Measurements from ENCODE around the gene RIPPLY3. TPM values are rescaled to one million over a fixed set of nuclear protein-coding genes. Genes with fewer than 3 reads are reported as not detected.
A peak's percentile ranks its signal among the peaks of the same experiment; 100 is the strongest.
"Not testable (repeated sequence)": the region's sequence is repeated elsewhere in the genome, so short reads cannot be mapped to it uniquely, and the experiment has no call there.

RIPPLY3 gene
- polyA plus RNA-seq, 5 donors, result 1.4 to 2.9 (median 1.9) TPM

DNA sequence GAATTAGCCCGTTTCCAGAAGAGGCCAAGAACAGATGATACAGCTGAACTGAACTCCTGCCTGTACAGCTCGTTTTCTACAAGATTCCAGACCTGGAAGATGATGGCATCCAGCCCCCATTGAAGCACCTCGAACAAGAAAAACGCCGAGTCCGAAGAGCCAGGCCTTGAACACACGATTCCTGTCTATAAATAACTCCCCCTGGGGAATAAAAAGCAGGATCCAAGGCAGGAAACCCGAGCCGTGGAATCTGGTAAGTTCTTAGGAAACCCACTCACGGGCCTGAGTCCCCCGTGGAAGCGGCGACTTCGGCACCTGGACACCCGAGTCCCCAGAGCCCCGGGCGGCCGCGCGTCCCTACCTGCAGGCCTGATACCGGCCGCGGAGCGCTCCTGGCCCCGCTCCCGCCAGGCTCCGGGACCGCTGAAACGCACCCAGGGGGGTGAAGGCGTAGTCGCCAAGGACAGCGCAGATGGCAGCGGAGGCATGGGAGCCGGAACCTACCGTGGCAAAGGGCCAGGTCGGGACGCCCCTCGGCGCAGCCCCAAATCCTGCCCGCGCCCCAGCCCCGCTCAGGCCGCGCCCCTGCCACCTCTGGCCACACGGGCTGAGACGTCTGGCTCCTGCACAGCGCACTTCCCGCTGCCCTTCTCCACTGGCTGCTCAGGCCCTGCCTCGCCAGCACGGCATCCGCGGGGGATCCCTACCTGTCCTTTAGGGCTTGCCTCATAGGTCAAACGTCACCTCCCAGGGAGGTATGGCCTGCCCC, 26.0 kb upstream of the RIPPLY3 start:
- DNase-seq, result no peak

DNA sequence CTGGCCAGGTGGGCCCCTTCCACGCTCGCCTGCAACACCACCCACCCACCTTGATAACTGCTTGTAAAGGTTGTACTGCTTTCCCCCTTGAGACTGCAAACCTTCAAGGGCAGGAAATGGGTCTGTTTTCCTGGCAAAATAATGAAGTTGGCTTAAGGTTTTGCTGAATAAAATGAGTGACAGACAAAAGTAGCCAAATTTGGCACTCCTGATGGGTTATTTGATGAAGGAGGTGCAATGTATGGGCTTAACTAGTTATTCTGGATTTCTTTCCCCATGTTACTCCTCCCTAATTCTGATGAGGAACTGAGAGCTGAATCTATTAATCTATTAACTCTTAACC, 25.5 kb upstream of the RIPPLY3 start:
- no peak for DNase-seq

DNA sequence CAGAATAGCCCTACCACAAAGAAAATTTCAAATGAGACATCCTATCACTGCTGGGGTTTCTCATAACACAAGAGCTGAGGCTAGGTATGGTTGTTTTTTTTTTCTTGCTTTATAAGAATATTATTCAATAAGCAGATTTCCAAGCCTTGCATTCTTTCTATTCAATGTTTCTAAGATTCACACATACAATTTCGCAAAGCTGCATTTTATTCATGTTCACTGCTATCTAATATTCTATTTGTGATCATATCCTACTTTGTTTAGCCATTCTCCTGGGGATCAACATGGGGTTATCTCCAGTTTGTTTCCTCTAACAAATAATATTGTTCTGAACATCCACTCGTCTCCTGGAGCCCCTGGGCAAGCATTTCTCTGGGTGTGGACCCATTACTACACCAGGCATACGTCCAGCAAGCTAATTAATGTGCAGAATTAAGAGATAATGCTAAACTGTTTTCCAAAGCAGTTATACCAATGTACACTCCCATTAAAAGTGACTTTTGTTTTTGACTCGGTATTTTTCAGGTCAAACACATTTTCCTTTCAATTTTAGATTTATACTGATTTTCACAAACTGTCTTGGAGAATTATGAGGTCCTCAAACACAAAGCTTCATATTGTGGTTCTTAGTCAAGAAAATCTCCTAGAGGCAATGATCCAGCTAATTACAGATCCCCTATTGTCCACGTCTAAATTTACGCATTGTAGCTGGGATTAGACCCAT, 24.4 kb upstream of the RIPPLY3 start:
- no peak for DNase-seq

DNA sequence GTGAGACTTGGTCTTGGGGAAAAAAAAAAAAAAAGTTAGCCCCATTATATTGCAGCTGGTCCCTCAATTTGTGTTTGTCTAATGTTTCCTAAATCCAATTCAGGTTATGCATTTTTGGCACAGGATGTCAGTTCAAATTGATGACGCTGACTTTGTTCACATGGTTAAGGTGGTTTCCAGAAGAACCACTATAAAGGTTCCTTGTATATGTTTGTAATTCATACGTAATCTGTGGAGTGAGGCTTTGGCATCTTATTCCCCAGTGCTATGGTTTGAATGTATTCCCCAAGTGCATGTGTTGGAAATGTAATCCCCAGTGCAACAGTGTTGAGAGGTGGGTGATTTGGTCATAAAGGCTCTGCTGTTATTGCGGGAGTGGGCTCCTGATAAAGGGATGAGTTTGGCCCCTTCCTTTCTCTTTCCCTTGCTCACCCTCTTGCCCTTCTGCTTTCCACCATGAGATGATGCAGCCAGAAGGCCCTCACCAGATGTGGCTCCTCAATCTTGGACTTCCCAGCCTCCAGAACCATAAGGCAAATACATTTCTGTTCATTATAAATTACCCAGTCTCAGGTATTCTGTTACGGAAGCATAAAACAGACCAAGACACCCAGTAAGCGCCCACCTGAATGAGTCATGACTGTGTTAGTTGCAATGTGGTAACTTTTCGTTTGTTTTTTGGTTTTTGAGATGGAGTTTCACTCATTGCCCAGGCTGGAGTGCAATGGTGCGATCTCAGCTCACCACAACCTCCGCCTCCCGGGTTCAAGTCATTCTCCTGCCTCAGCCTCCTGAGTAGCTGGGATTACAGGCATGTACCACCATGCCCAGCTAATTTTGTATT, 20.5 kb upstream of the RIPPLY3 start:
- no peak for DNase-seq

DNA sequence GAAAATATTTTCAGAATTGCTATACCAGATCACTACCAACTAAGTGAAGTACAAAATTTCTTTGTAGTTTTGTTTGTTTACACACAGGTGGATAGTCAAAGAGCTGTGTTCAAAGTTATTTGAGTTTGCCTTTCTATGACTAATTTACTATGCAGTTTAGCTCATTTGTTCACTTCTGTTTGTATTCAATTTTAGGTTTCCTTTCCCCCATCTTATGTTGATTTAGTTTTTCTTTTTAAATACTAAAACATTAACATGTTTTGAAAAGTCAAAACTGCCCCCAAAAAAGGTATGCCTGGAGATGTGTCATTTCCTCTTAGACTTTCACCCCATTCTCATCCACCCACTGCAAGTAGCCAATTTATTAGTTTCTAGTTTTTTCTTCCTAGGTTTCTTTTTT, 18.7 kb upstream of the RIPPLY3 start:
- no peak for DNase-seq

DNA sequence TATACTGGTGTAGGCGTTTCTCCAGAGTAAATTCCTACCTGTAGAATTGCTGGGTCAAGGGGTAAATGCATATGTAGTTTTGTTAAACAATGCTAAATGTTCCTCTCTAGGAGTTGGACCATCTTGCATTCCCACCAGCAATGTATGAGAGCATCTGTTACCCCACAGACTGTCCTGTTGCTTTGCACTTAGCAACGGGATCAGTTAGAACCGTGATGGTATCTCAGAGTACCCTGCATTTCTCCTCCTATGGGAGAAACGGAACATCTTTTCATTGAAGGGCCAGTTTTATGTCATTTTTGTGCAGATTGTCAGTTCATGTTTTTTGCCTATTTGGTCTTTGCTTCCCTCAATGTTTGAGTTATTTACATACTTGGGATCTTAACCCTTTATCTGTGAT, 18.0 kb upstream of the RIPPLY3 start:
- no peak for DNase-seq

DNA sequence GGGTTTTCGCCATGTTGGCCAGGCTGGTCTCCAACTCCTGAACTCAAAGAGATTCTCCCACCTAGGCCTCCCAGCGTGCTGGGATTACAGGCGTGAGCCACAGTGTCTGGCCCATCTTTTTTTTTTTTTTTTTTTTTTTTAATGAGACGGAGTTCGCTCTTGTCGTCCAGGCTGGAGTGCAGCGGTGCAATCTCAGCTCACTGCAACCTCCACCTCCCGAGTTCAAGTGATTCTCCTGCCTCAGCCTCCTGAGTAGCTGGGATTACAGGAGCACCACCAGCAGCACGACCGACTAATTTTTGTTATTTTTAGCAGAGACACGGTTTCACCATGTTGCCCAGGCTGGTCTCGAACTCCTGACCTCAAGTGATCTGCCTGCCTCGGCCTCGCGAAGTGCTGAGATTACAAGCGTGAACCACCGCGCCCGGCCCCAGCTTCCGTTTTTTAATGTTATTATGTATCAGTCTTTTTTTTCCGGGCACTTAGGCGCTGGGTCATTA, 17.3 kb upstream of the RIPPLY3 start:
- DNase-seq, result not testable (repeated sequence)

DNA sequence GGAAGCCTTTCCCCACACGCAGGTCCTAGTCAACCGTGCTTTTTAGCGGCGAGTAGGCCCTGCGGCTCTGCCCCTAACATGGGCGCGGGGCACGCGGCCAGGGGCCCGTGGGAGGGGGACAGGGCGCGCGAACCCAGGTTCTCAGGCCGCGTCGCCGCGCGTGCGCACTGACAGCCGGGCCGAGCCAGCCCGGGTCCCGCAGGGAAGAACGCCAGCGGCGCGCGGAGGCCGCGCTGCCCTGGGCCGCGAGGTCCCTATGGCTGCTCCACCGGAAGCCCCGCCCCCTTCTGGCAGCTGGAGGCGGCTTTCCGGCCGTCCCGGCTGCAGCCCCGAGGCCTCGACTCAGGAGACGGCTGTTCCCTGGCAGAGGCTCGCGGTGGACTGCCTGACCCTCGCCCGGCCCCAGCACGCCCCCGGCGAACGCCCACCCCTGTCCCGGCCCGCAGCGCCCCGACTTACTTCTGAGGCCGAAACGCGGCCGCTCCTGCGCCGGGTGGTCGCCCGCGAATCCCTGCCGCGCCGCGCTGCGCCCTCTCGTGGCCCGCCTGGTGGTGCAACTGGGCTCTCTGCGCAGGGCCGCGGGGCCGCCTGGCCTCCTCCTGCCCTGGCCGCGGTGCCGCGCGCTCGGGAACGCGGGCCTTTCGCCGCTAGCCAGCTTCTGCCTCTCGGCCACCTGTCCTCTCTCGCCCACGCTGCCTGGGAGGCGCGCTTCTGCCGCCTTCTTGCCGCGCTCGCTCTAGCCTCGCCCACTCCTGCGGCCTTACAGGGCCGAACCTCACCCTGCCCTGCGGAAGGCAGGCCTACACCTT, 16.6 kb upstream of the RIPPLY3 start:
- DNase-seq, result peak; percentile 94 to 95

DNA sequence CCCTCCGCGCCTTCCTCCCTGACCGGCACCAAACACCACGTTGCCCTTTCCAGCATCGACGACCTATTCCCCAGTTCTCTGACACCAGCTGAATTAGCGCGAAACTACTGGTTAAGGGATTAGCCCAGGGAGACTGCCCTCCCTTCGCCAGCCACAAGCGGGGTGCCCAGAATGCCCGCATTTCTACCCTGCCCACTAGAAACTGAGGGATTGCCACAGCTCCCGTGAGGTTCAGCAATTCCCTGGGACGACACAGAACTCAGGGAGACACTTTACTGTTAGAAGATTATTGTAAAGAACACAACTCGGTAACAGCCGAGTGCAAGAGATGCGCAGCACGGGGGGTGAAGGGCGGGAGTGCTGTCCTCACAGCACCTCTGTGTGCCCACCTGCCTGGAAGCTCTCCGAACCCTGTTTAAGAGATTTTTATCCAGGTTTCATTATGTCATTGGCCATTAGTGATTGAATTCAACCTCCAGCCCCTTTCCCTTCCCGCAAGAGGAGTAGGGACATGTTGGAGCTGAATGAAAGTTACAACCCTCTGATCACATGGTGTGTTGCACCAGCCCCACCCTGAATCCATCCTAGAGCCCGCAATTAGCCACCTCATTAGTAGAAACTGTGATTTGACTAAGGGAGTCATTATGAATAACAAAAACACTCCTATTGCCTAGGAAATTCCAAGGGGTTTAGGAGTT, 15.8 kb upstream of the RIPPLY3 start:
- no peak for DNase-seq

DNA sequence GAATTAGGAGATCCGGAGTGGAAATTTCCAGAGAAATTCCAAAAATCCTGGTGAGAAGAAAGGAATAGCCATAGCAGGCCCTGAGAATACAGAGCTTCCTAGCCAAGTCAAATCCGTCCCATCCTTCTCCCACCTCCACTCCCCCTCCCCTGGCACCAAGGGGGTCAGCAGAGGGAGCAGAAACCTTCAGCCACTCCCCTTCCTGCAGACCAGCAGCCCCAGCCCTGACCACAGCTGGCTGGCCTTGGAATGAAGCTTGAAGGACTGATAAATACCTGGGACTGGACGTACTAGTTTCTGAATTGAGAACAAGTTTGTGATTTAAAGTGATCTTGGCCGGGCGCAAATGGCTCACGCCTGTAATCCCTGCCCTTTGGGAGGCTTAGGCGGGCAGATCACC, 13.8 kb upstream of the RIPPLY3 start:
- no peak for DNase-seq

DNA sequence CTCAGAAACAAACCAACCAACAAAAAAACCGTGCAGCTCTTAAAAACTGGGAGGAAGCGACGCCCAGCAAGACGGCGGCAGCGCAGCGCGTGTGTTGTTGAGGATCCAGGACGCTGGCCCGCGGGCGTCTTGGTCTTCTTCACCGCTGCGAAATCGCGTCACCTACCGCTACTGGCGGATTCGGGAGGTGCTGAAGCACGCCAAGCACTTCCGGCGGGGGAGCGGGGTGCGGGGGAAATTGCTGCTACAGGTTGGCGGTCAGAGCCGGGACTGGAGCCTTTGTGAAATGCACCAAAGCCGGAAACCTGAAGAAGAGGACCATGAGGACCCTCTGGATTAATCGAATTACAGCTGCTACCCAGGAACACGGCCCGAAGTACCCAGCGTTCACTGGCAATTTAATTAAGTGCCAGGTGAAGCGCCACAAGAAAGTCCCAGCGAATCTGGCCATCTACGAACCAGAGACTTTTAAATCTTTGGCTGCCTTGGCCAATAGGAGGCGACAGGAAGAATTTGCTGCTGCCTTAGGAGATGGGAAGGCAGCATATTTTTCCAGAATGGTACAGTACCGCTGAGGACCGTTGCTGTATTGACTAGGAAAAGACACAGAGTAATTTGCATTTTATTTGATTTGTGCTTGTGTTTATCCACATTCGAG, 11.9 kb upstream of the RIPPLY3 start:
- no peak for DNase-seq

DNA sequence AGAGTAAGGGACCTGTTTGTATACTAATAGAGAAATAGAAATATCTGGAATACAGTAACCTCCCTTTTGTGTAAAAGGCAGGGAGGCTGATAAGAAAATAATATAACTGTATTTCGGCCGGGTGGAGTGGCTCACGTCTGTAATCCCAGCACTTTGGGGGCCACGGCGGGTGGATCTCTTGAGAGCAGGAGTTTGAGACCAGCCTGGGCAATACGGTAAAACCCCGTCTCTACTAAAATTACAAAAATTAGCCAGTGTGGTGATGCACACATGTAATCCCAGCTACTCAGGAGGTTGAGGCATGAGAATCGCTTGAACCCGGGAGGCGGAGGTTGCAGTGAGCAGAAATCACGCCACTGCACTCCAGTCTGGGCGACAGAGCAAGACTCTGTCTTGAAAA, 11.2 kb upstream of the RIPPLY3 start:
- not testable (repeated sequence) for DNase-seq

DNA sequence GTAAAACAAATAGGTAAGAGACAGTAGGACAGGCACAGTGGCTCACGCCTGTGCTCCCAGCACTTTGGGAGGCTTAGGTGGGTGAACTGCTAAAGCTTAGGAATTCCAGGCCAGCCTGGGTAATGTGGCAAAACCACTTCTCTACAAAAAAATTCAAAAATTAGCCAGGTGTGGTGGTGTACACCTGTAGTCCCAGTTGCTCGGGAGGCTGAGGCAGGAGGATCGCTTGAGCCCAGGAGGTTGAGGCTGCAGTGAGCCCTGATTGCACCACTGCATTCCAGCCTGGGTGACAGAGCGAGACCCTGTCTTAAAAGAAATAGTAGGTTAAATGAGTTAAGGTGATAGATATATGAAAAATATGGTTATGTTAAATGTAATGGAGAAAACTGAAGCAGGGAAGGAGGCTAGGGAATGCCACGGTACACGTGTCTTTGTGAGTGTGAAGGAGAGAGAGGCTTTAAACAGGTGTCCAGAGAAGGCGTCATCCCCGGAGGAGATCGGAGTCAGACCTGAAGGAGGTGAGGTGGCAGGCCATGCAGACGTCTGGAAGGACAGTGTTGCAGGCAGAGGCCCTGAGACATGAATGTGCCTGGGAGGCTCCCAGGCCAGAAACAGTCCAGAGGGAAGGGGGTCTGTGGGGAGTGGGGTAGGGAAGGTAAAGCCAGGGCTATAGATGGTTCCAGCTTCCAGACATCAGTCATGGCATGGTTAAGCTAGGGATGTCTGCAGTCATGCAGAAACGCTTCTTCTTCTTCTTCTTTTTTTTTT, 7.2 kb upstream of the RIPPLY3 start:
- DNase-seq, result no peak

DNA sequence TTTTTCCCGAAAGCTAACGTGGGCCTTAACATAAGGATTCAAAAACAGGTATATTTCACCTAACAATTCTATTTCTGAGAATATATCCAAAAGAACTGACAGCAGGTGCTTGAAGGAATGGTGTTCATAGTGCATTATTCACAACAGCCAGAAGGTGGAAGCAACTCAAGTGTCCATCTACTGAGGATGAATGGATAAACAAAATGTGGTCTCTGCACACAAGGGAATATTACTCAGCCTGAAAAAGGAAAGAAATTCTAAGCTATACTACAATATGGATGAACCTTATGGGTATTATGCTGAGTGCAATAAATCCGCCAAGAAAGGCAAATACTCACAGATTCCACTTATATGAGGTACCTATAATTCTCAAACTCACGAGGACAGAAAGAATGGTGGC, 6.1 kb upstream of the RIPPLY3 start:
- DNase-seq, result no peak

DNA sequence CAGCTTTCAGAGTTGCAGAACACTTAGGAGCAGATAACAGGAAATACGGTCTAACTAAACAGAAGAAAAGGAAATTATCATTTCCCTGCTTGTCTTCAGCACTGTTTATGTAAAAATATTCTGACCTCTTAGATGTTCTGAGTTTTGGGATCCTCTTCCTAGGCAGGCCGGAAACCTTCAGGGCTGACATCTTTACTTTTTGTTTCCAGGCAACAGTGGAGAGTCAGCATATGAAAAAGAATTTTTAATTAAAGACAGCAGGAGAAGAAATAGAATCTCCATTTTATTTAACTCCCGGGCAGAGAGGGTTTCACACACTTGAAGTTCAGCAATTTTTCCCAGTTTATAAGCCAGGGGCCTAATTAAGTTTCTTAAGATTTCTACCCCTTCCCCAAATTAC, 5.1 kb upstream of the RIPPLY3 start:
- DNase-seq, result no peak

DNA sequence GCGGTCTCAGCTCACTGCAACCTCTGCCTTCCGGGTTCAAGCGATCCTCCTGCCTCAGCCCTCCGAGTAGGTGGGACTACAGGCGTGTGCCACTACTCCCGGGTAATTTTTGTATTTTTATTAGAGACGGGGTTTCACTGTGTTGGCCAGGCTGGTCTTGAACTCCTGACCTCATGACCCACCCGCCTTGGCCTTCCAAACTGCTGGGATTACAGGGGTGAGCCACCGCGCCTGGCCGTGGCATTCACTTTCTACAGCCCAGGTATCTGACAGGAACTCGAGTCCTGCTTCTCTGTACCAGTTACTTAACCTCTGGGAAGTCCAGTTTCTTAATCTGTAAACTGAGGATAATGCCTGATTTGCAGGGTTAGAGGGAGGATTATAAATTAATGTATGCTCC, 3.7 kb upstream of the RIPPLY3 start:
- not testable (repeated sequence) for DNase-seq

DNA sequence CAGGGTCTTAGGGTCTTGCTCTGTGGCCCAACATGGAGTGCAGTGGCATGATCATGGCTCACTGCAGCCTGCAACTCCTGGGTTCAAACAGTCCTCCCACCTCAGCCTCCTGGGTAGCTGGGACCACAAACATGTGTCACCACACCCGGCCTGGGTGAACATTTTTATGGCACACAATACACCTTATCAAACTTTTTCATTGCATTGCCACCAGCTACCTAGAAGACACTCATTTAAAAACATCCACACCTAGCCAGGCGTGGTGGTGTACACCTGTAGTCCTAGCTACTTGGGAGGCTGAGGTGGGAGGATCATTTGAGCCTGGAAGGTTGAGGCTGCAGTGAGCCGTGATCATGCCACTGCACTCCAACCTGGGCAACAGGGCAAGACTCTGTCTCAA, 2.6 kb upstream of the RIPPLY3 start:
- DNase-seq, result not testable (repeated sequence)

DNA sequence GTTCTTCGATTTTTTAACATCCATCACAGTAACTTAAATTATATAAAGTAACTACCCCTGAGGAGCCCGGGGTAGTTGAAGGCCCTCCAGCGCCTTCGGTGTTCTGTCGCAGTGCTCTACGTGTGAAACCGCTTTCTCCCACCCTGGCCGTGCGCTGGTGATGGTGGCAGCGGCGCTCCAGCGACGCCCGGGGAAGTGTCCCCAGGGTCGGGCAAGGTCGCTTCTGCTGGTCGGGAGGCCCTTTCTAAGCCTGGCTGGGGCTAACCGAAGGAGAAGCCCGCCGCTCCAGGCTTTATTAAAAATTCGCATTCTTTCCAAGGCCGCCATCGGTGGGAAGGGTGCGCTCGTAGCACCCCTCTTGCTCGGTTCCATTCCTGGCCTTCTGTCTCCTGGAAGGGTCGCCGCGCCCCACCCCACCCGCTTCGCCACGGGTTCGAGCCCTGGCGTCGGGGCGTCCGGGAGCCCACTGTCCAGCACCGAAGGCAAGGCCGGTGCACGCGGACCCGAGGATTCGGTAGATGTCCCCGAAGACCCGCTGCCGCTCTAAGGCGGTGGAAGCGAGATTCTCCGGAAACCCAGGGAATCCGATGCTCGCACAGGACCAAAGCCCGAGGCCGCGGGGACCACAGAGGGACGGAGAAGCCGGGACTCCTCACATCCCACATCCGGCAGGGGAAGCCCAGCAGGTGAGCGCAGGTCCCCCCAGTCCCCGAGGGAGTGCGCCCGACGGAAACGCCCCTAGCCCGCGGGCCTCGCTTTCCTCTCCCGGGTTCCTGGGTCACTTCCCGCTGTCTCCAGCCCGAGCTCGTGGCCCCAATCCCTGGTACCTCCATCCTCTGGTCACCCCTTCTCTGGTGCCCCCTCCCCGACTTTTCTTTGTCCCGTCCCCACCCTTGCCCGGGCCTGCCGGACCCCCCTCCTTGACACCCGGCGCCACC, 685 bp upstream of the RIPPLY3 start:
- DNase-seq, result no peak
